MM.1S (cell line): Measurements from ENCODE around the gene CAMK2G.
A peak's percentile ranks its signal among the peaks of the same experiment; 100 is the strongest.

Experiments
- DNase-seq: peaks from one replicate; pipeline ENCODE4 v3.0.0-alpha.2; 2015
- H2AFZ ChIP-seq: fragments of 300-600 bp; sonication (generic); 2 replicates; pipeline ENCODE4 v1.6.0; 2016; ENCODE audit warnings: antibody characterized with exemption, low read length
- H3F3A ChIP-seq: fragments of 300-600 bp; sonication (generic); 2 replicates; pipeline ENCODE4 v1.6.1; 2016; ENCODE audit warnings: mild to moderate bottlenecking, antibody characterized with exemption, low read length, moderate library complexity, mixed read lengths; ENCODE audit not compliant: insufficient read depth
- H3K27ac ChIP-seq: fragments of 300-600 bp; sonication (generic); 2 replicates; pipeline ENCODE4 v1.5.1; 2016; ENCODE audit warnings: mild to moderate bottlenecking, low read length
- H3K27me3 ChIP-seq: fragments of 300-600 bp; sonication (generic); replicated peaks from 2 replicates; pipeline ENCODE4 v1.6.0; 2016; ENCODE audit warnings: low read length; ENCODE audit not compliant: insufficient read depth
- H3K36me3 ChIP-seq: fragments of 300-600 bp; sonication (generic); replicated peaks from 2 replicates; pipeline ENCODE4 v1.6.1; 2016; ENCODE audit warnings: mild to moderate bottlenecking, low read length, mixed read lengths; ENCODE audit not compliant: insufficient read depth
- H3K4me1 ChIP-seq: fragments of 300-600 bp; sonication (generic); 2 replicates; pipeline ENCODE4 v1.6.1; 2016; ENCODE audit warnings: low read length, mixed read lengths
- H3K4me2 ChIP-seq: fragments of 300-600 bp; sonication (generic); 2 replicates; pipeline ENCODE4 v1.6.0; 2016; ENCODE audit warnings: low read depth, low read length
- H3K4me3 ChIP-seq: fragments of 300-600 bp; sonication (generic); 2 replicates; pipeline ENCODE4 v1.5.1; 2016; ENCODE audit warnings: low read length, mixed read lengths
- H3K79me2 ChIP-seq: fragments of 300-600 bp; sonication (generic); 2 replicates; pipeline ENCODE4 v1.6.1; 2016; ENCODE audit warnings: mixed run types, low read length, mixed read lengths
- H3K9ac ChIP-seq: fragments of 300-600 bp; sonication (generic); 2 replicates; pipeline ENCODE4 v1.6.1; 2016; ENCODE audit warnings: low read length, mixed read lengths
- H3K9me2 ChIP-seq: fragments of 300-600 bp; sonication (generic); replicated peaks from 2 replicates; pipeline ENCODE4 v1.6.1; 2016; ENCODE audit warnings: mild to moderate bottlenecking, low read length, mixed read lengths; ENCODE audit not compliant: insufficient read depth
- H3K9me3 ChIP-seq: fragments of 300-600 bp; sonication (generic); replicated peaks from 2 replicates; pipeline ENCODE4 v1.6.1; 2016; ENCODE audit warnings: mild to moderate bottlenecking, low read length, mixed read lengths; ENCODE audit not compliant: insufficient read depth
- H4K20me1 ChIP-seq: fragments of 300-600 bp; sonication (generic); 2 replicates; pipeline ENCODE4 v1.6.1; 2016; ENCODE audit warnings: mild to moderate bottlenecking, low read length, moderate library complexity, mixed read lengths; ENCODE audit not compliant: insufficient read depth
- CTCF ChIP-seq: fragments of 300-600 bp; sonication (generic); IDR thresholded peaks from 2 replicates; pipeline ENCODE4 v1.5.1; 2016; ENCODE audit warnings: antibody characterized with exemption, low read length, mixed read lengths
- EZH2 ChIP-seq: fragments of 300-600 bp; sonication (generic); optimal IDR thresholded peaks from 2 replicates; pipeline ENCODE3; 2017; ENCODE audit warnings: low read depth, mild to moderate bottlenecking, antibody characterized with exemption, low read length, mixed read lengths
- EZH2phosphoT487 ChIP-seq: fragments of 300-600 bp; sonication (generic); IDR thresholded peaks from 2 replicates; pipeline ENCODE4 v1.6.1; 2018; ENCODE audit warnings: antibody characterized with exemption, low read length

Gene CAMK2G

DNA sequence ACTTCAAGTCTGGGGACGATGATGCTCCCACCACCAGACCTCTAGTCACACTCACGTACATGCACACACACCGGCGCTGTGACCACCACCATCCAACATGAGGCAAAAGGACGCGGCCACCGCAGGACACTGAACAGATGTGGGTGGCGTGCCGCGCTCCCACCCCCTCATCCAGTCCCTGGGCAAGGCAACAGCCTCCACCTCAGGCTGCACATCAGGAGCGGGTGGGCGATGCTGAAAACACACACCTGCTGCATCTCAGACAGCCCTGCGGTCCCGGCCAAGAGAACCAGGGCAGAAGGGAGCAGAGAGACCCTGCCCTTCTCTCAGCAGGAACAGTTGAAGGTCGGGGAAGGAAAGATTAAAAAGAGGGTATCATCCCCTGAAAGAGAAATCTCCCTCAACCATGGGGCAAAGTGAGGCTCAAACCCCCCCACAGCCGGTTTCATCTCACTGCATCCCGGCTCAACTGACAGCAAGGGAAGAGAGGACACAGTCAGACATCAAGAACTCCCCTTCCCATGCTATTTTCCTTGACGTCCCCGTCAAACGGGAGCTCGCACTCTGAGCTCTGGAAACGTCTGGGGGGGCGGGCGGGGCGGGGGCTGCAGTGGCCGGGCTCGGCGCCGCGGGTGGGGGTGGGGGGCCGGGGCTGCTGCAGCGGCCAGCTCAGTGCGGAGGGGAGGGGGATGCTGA lies 1.1 kb downstream of the CAMK2G start:
- Histone ChIP-seq H2AFZ (no peak overlapping the region), H3F3A (peaks cover 6% of the 10 kb centered on the region; the same call in 1 of the 2 replicates), H3K4me2 (peak overlapping the region; percentile 60), H3K27me3 (no peaks in the 10 kb centered on the region), H3K9me2 (no peaks in the 10 kb centered on the region), H3K9me3 (no peaks in the 10 kb centered on the region), H3K4me1 (peaks cover 9% of the 10 kb centered on the region), H3K4me3 (peak overlapping the region; percentile 29; the same call in 1 of the 2 replicates), H3K36me3 (no peaks in the 10 kb centered on the region), H3K27ac (no peak overlapping the region), H4K20me1 (no peaks in the 10 kb centered on the region; the same call in 1 of the 2 replicates), H3K79me2 (peaks cover 35% of the 10 kb centered on the region), H3K9ac (no peak overlapping the region)
- peak; percentile 3 for DNase-seq
- TF ChIP-seq EZH2phosphoT487 (no peak), EZH2 (no peak), CTCF (no peak)

DNA sequence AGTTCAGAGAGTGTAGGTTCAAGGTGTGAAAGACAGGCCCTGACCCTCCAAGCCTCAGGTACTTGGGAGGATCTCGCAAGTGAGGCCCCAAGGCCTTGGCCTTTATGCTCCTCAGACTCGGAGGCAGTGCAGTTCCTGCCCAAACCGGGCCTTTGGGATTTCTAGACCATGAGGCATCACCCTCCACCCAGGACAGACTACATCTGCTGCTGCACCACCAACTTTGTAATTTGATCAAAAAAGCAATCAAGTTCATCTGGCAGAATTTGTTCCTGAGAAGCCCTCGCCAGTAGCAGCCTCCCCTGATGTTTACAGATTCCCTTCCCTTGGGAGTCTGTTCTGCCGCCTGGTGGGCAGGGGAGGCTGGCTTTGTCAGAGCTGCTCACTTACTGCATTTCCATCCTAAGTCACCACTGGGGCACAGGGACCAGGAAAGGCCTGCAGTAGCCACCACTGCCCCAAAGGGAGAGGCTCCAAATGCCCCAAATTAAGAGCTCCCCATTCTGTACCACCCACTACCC lies 2.1 kb downstream of the CAMK2G start:
- Histone ChIP-seq H3K4me1 (peaks cover 9% of the 10 kb centered on the region), H3F3A (peaks cover 6% of the 10 kb centered on the region; the same call in 1 of the 2 replicates), H3K9me2 (no peaks in the 10 kb centered on the region), H3K9me3 (no peaks in the 10 kb centered on the region), H3K79me2 (peaks cover 39% of the 10 kb centered on the region), H3K27me3 (no peaks in the 10 kb centered on the region), H4K20me1 (no peaks in the 10 kb centered on the region; the same call in 1 of the 2 replicates), H3K36me3 (no peaks in the 10 kb centered on the region), H3K9ac (no peak overlapping the region), H3K27ac (no peak overlapping the region), H3K4me3 (no peak overlapping the region), H3K4me2 (no peak overlapping the region), H2AFZ (no peak overlapping the region)
- no peak for TF ChIP-seq EZH2phosphoT487
- TF ChIP-seq CTCF: no peak
- TF ChIP-seq EZH2: no peak
- no peak for DNase-seq

GRCh38 chr10:73871295-73872189 lies 2.8 kb downstream of the CAMK2G start:
- no peak overlapping the region for H3K4me3 ChIP-seq
- H3K79me2 ChIP-seq: peaks cover 41% of the 10 kb centered on the region
- no peaks in the 10 kb centered on the region for H3K9me2 ChIP-seq
- no peak for DNase-seq
- H3K27me3 ChIP-seq: no peaks in the 10 kb centered on the region
- no peak overlapping the region for H3K9ac ChIP-seq
- no peaks in the 10 kb centered on the region for H3K9me3 ChIP-seq
- no peak overlapping the region for H3K4me2 ChIP-seq
- peaks cover 14% of the 10 kb centered on the region for H3K4me1 ChIP-seq
- no peaks in the 10 kb centered on the region; the same call in 1 of the 2 replicates for H4K20me1 ChIP-seq
- H2AFZ ChIP-seq: no peak overlapping the region
- H3K27ac ChIP-seq: no peak overlapping the region
- peaks cover 9% of the 10 kb centered on the region; the same call in 1 of the 2 replicates for H3F3A ChIP-seq
- H3K36me3 ChIP-seq: no peaks in the 10 kb centered on the region
- TF ChIP-seq EZH2phosphoT487 (no peak), EZH2 (no peak), CTCF (no peak)
